GM19023 (cell line): ENCODE results near the gene RPS3.

Experiments
- ATAC-seq: cut with Tn5 transposase; IDR thresholded peaks from one replicate; pipeline ENCODE4 v1.9.1; 2021; ENCODE audit warnings: mild to moderate bottlenecking, moderate library complexity; ENCODE audit not compliant: unreplicated experiment

RPS3 gene

DNA sequence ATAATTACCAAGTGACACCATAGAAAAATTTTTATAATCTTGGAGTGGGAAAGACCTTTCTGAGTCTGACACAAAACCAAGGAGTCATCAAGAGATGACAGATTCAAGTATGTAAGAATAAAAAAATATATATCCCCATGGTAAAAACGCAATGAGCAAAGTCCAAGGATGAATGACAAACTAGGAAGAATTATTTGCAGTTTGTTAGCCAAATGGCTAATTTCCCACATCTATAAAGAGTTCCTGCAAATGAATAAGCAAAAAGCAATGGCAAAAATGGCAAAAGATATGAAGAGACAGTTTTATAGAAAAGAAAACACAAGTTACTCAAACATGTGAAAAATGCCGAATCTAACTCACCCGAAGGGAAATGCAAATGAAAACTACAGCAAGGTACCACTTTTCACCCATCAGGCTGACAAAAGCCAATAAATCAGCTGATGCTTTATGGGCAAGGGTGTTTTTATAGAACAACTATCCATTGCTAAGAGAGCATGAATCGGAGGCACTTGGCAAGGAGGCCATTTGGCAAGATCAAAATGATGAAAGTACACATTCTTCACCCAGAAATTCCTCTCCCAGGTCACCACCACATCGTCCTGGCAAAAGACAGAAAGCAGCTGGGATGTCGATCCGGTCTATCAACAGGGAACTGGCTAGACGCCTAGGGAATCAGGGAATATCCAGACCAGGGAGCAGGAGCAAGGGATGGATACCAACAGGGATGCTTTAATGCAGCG lies 54.8 kb downstream of the RPS3 start:
- ATAC-seq, result no peak

DNA sequence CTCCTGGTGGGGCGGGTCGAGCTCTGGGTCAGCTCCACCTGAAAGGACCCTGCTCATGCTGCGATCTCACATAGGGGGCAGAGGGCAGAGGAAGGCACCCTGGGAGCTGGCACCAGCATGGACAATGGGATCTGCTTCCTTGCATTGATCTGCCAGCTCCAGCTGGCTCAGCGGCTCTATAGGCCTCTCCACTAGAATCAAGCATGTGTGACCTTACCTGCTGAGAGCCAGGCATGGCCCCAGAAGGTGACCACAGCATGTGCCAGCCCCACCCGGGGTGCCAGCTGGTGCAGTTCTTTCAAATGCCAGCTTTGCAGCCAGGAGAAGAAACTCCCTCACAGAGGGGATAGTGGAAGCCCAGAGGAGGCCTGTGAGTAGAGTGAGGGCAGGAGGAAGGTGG lies 55.7 kb downstream of the RPS3 start:
- ATAC-seq, result no peak
